HUES48 (cell line): ENCODE measurements around the gene CREB5.

Source experiments
- H3K27ac ChIP-seq: one replicate; pipeline ENCODE4 v1.7.0; 2013; ENCODE audit warnings: low read depth, low read length, inconsistent platforms
- H3K27me3 ChIP-seq: 2 replicates; pipeline ENCODE4 v1.6.1; 2013; ENCODE audit warnings: mild to moderate bottlenecking, low read length; ENCODE audit not compliant: control insufficient read depth, insufficient read depth
- H3K36me3 ChIP-seq: 2 replicates; pipeline ENCODE4 v1.6.1; 2013; ENCODE audit warnings: low read length; ENCODE audit not compliant: control insufficient read depth, insufficient read depth
- H3K4me1 ChIP-seq: 2 replicates; pipeline ENCODE4 v1.6.1; 2013; ENCODE audit warnings: mild to moderate bottlenecking, low read length; ENCODE audit not compliant: control insufficient read depth, insufficient read depth
- H3K4me3 ChIP-seq: 2 replicates; pipeline ENCODE4 v1.5.1; 2013; ENCODE audit warnings: mild to moderate bottlenecking, low read depth, low read length
- H3K9ac ChIP-seq: 2 replicates; pipeline ENCODE4 v1.6.1; 2013; ENCODE audit warnings: mild to moderate bottlenecking, low read depth, low read length, moderate library complexity
- H3K9me3 ChIP-seq: 2 replicates; pipeline ENCODE4 v1.6.1; 2013; ENCODE audit warnings: low read length; ENCODE audit not compliant: control insufficient read depth, insufficient read depth

The CREB5 gene

DNA sequence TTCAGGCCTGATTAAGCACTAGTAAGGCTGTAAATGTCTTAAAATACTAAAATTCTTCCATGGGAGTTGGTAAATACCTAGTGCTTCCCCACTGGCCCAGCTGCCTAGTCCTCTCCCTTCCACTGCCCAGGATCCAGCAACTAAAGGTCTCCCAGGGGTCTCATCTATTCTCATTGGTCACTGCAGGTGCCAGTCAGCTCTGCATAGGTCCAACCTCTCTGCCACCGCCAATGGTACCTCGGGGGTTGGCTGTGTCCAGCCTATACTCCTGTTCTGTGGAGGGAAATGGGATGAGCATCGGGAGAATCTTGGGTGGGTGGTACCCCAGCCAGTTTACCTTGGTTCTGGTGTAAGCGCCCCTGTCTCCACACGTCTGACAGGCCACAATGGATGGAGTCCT, 6.1 kb upstream of the CREB5 start:
- Histone ChIP-seq H3K27me3 (peaks cover 45% of the 10 kb centered on the region), H3K9me3 (no peaks in the 10 kb centered on the region), H3K27ac (no peak overlapping the region), H3K9ac (no peak overlapping the region), H3K36me3 (no peaks in the 10 kb centered on the region), H3K4me1 (peaks cover 7% of the 10 kb centered on the region), H3K4me3 (no peak overlapping the region)

DNA sequence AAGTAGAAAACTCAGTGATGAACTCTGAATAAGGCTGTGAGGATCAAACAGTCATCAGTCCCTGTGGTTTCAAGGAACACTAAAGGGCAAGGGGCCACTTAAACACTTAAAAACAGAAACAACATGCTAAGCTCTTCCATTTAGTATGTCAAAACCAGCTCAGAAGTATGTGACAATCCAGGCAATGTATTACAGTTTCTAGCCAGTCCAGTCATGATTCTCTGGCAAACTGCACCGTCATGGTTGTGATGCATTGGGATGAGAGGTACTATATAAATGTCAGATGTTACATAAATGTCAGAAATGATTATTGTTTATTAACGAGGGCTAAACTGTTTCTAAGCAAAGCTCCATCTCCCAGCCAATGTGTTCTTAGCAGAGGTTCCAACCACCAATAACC, 4.7 kb upstream of the CREB5 start:
- Histone ChIP-seq H3K27ac (no peak overlapping the region), H3K4me3 (no peak overlapping the region), H3K9me3 (no peaks in the 10 kb centered on the region), H3K36me3 (no peaks in the 10 kb centered on the region), H3K9ac (no peak overlapping the region), H3K4me1 (peaks cover 18% of the 10 kb centered on the region), H3K27me3 (peaks cover 59% of the 10 kb centered on the region)

DNA sequence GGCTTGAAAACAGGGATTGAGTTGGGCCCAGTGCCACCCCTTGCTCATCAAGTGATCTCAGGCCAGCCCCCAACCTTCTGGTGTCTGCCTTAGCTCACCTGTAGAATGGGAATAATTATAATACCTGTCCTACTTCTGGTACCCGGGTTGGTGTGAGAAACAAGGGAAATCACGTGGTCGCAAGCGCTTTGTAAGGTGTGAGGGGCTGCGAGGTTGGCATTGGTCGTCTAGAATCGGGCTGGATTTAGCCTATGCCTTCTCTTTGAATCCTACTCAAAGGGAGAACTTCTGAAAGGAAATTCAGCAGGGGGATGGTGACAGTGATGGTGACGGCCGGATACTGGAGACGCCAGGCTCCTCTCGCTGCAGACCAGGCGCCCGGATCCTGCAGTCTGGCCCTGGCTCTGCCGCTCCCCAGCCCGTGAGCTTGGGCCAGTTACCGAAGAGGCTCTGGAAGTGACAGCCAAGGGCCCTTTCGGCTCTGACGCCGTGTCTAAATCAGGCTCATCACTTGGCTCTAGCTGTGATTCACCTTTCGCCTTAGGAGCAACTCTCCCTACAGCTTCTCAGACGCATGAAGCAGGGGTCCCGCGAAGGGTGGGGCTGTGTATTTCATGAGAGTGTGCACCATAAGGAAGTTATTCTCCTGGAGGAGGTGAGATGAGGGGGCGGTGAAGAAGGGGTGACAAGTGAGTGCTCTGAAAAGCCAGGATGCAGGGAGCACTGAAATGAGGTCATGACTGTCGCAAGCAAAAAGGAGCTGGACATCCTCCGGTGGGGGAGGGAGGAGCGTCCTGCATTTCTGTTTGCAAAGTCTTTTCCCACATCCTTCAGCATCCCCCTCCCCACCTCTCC, 4.0 kb upstream of the CREB5 start:
- Histone ChIP-seq H3K4me1 (peaks cover 20% of the 10 kb centered on the region), H3K27me3 (peaks cover 66% of the 10 kb centered on the region), H3K36me3 (no peaks in the 10 kb centered on the region), H3K9me3 (no peaks in the 10 kb centered on the region), H3K27ac (no peak overlapping the region), H3K9ac (no peak overlapping the region), H3K4me3 (peak overlapping the region; percentile 81)

DNA sequence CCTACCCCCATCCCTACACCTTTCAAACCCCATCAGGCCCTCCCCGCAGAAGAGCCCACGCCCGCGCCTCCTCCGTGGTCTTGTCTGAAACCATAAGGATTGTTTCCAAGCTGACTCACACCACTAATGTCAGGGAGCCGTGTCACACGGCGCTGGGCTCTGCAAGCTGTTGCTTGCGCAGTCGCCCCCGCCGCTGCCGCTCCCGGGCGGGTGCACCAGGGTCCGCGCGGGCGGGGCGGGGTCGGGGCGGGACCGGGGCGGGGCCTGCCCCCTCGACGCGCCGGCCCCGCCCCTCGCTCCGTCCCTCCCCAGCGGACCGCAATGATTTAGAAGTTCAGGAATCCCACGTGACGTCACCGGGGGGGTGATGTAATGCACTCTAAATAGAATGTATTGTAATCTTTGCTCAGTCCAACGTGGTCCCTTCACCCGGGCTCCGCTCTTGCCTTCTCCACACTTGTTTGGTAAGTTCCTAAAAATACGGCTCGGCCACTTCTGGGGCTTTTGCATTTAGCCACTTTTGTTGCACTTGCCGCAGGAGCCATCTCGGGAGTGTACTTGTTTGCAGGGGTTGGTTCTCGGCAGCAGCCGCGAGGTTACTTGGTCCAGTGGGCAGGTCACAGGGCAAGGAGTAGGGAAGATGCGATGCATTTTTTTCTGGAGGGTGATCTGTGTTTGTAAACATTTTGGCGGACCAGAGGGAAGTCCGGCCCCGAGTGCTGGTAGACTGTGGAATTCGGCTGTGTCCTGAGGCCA, 3.2 kb upstream of the CREB5 start:
- Histone ChIP-seq H3K4me3 (peak overlapping the region; percentile 81), H3K9ac (peak overlapping the region; percentile 69), H3K27ac (peak overlapping the region; percentile 56), H3K36me3 (no peaks in the 10 kb centered on the region), H3K27me3 (peaks cover 72% of the 10 kb centered on the region), H3K4me1 (peaks cover 20% of the 10 kb centered on the region), H3K9me3 (no peaks in the 10 kb centered on the region)

DNA sequence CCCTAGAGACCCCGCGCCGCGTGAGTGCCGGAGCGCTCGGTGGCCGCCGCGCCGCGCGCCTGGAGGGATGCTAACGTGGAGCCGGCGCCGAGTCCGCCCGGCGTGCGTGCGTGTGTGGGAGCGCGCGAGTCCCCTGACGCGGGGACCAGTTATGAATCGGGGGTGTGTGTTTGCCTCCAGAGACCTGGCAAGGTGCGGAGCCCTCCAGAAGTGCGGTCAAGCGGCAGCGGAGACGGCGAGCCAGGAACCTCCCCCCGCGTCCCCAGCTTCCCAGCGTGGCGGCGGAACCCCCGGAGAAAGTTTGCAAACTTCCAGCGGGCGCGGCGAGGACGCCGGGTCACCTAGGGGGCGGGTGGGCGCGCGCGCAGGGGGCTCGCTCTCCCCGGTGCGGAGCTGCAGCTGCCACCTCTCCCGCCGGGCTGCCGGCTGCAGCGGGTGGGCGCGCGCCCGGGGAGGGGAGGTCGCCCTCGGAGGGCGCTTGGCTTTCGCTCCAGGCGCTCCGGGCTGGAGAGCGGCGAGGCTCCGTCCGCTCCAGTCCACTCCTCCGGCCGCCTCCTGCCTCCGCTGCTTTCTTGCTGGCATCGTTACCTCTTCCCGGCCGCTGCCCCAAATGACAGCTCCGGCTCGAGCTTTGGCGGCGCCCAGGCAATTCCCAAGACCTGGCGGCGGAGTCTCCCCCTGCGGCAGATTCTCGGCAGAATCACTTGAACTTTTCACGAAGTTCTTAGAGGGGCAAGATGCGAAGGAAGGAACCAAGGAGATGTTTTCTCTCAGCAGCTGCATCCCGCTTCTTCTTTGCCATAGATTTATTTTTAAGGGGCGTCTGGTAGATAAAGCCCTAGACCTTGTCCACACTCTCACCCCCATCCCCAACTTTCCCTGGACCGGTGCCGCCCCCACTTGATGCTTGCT, 2.3 kb upstream of the CREB5 start:
- peaks cover 20% of the 10 kb centered on the region for H3K4me1 ChIP-seq
- no peak overlapping the region for H3K27ac ChIP-seq
- peak overlapping the region; percentile 81 for H3K4me3 ChIP-seq
- no peaks in the 10 kb centered on the region for H3K9me3 ChIP-seq
- H3K9ac ChIP-seq, result peak overlapping the region; percentile 69
- no peaks in the 10 kb centered on the region for H3K36me3 ChIP-seq
- peaks cover 71% of the 10 kb centered on the region for H3K27me3 ChIP-seq

DNA sequence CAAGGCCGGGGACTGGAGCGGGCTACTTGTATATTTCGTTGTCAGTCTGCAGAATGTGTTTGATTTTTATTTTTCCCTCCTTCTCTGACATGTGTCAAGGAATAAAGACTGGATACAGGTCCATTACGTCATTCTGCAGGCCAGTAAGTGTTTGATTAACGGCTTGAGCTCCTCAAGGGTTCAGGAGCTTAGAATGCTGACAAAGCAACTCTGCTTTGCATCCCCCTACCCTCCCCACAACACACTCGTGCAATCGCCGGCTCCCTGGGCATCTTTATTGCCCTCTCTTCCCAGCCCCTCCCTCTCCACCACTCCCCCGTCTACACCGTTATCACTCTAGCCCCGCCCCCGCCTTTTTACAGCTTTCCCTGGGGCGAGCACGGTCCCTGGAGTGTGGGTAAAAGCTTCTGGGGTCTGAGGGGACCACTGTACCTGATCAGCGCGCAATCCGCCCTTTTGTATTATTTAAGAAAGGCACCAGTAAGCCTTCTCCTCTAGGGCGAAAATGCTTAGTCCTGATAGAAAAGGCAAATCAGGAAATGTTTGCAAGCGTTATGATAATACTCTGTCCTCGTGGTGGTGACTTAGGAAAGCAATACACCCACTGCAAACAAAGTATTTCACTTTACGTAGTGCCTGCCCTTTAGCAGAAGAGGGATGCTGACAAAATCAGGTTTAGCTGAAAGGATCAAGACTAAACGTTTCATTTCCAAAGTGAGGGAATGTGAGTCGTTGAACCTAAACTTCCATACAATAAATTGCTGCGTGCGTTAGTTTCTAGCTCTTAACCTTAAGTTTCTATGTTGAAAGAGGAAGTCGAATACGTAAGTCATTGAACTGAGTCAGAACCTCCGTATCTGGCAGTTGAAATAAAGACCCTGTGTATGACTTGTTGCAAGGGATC, 1.4 kb upstream of the CREB5 start:
- Histone ChIP-seq H3K36me3 (no peaks in the 10 kb centered on the region), H3K4me3 (peak overlapping the region; percentile 81), H3K27ac (no peak overlapping the region), H3K27me3 (peaks cover 70% of the 10 kb centered on the region), H3K4me1 (peaks cover 20% of the 10 kb centered on the region), H3K9ac (no peak overlapping the region), H3K9me3 (no peaks in the 10 kb centered on the region)

DNA sequence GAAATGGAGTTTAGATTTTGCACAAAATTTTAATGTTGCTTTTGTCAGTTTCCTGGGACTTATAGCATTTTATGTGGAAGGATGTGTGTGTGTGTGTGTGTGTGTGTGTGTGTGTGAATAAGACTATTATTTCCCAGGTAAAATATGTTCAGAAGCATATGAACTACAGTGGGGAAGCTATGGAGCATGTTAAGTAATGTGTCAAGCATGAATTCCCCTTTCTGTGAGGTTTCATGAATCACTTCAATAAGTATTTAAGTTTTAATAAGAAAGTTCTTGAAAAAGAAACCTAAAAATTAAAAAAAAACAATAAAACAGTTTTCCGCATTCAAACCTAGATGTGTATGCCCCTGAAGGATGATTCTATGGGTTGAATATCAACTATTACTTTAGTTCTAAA, 693 bp downstream of the CREB5 start:
- Histone ChIP-seq H3K27me3 (peaks cover 56% of the 10 kb centered on the region), H3K27ac (no peak overlapping the region), H3K9ac (no peak overlapping the region), H3K9me3 (no peaks in the 10 kb centered on the region), H3K4me1 (peaks cover 20% of the 10 kb centered on the region), H3K4me3 (no peak overlapping the region), H3K36me3 (no peaks in the 10 kb centered on the region)

DNA sequence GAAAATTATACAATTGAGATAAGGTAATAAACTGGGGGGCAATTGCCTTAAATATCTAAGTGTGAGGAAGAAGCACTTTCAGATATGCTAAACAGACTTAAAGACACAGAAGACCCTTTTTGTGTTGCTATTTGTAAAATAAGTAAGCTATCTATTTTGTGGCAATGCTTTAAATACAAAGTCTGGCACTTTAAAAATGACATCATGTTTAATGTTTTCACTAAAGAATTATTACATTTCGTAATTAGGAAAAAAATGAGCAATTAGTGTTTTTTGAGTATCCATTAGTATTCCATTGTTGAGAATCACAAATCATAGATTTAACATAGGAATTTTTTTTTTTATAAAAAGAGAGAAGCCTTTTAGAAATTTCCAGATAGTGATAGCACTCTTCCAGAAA, 2.1 kb downstream of the CREB5 start:
- no peak overlapping the region for H3K9ac ChIP-seq
- H3K9me3 ChIP-seq, result no peaks in the 10 kb centered on the region
- H3K36me3 ChIP-seq, result no peaks in the 10 kb centered on the region
- peaks cover 45% of the 10 kb centered on the region for H3K27me3 ChIP-seq
- H3K4me1 ChIP-seq, result peaks cover 27% of the 10 kb centered on the region
- no peak overlapping the region for H3K4me3 ChIP-seq
- H3K27ac ChIP-seq, result no peak overlapping the region

DNA sequence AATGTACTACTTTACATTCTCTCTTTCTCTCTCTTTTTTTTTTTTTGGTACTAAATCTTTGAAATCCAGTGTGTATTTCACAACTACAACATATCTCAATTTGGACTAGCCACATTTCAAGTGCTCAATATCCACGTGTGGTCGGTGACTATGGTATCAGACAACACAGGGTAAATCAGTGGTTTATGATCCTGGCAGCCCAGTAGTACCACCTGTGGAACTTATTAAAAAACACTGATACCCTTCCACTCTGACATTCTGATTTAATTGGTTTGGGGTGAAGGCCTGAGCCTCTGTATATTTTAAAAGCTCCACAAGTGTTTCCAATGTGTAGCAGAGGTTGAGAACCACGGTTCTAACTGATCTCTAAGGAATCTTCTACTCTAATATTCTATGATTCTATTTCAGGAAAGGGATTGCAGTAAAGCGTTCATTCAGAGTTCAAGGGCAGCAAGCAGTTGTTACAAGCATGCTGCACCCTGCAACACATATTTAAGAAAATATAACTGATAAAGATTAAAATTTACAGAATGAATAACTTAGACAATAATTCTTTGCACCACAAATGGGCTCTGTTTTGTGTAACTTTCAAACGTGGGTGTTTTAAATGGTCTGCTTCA, 5.1 kb downstream of the CREB5 start:
- Histone ChIP-seq H3K9me3 (no peaks in the 10 kb centered on the region), H3K4me3 (no peak overlapping the region), H3K27me3 (peaks cover 15% of the 10 kb centered on the region), H3K9ac (no peak overlapping the region), H3K36me3 (no peaks in the 10 kb centered on the region), H3K27ac (no peak overlapping the region), H3K4me1 (peaks cover 11% of the 10 kb centered on the region)

DNA sequence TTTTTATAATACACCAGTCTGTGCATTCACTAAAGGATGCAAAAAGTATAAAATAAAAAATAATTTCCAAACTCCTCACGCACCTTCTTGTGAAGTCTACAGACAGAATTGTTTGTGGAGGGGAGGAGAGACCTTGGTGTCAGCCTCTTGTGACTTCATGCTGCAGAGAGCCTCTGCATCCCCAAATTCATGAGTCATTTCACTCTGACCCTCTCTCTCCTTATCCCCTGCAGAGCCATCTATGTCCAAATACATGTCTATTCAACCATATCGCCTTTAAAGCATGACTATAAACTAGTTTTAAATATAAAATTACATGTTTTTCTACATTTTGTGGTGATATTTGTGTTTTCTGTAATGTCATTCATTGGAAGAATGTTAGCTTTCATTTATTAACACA, 6.0 kb downstream of the CREB5 start:
- no peak overlapping the region for H3K27ac ChIP-seq
- H3K4me3 ChIP-seq, result no peak overlapping the region
- no peak overlapping the region for H3K9ac ChIP-seq
- no peaks in the 10 kb centered on the region for H3K9me3 ChIP-seq
- H3K36me3 ChIP-seq, result no peaks in the 10 kb centered on the region
- H3K4me1 ChIP-seq, result peaks cover 6% of the 10 kb centered on the region; the same call in 1 of the 2 replicates
- peaks cover 6% of the 10 kb centered on the region for H3K27me3 ChIP-seq
